GM12878 (cell line): ENCODE data around the gene WSCD2. TPM values are rescaled to one million over a fixed set of nuclear protein-coding genes. Genes with fewer than 3 reads are reported as not detected.

Experiments used
- ATAC-seq: fragments of 200-7000 bp; cut with Tn5 transposase; 3 replicates; pipeline ENCODE4 v1.9.1; 2020; ENCODE audit warnings: mild to moderate bottlenecking, moderate library complexity
- BruUV-seq: library from RNA; stranded (reverse); fragments of 400-500 nt; replicated peaks from 2 replicates; lab custom pipeline; 2021; lab: Mats Ljungman, UMichigan
- CTCF ChIA-PET: fragments of 300-600 bp; sonication (Branson Sonifier 250); formaldehyde crosslinking; extraction: SDS; loops from one replicate; lab custom pipeline; 2021; ENCODE audit warnings: inconsistent platforms; lab: Yijun Ruan, JAX
- POLR2A ChIA-PET: fragments of 350-600 bp; formaldehyde crosslinking; extraction: SDS; loops from one replicate; lab custom pipeline; 2021; ENCODE audit warnings: inconsistent platforms; lab: Charles Lee
- RAD21 ChIA-PET: fragments of 300-600 bp; sonication (Branson Sonifier 250); formaldehyde crosslinking; loops from one replicate; lab custom pipeline; 2023; ENCODE audit warnings: antibody characterized with exemption; ENCODE audit not compliant: unreplicated experiment; lab: Charles Lee
- SMC1A ChIA-PET: fragments of 300-600 bp; sonication (Branson Sonifier 250); formaldehyde crosslinking; loops from one replicate; lab custom pipeline; 2023; ENCODE audit not compliant: unreplicated experiment, uncharacterized antibody; lab: Charles Lee
- DNase-seq: peaks from one replicate; pipeline ENCODE4 v3.0.0-alpha.2; 2011; ENCODE audit warnings: low read depth, low spot score
- FAIRE-seq: peaks from 3 replicates; lab custom pipeline; 2011; peaks lifted over from hg19 to GRCh38; lab: Jason Lieb, UNC
- H2AFZ ChIP-seq: 2 replicates; pipeline ENCODE4 v1.6.0; 2011; ENCODE audit warnings: low read depth, low read length, control low read depth; ENCODE audit not compliant: control insufficient read depth
- H3K27ac ChIP-seq: 2 replicates; pipeline ENCODE4 v1.5.1; 2011; ENCODE audit warnings: control low read depth; ENCODE audit not compliant: control insufficient read depth, insufficient read depth
- H3K27me3 ChIP-seq, 2 experiments: replicated peaks in 1 of 2; 2 replicates each; pipeline versions ENCODE4 v1.6.0 to v1.6.1; 2011; ENCODE audit warnings: low read length in 1 of 2; ENCODE audit not compliant: control insufficient read depth in 2 of 2, insufficient read depth in 2 of 2
- H3K36me3 ChIP-seq, 2 experiments: 2 replicates each; pipeline ENCODE4 v1.5.1; 2011; ENCODE audit warnings: low read length in 1 of 2; ENCODE audit not compliant: control insufficient read depth in 2 of 2, insufficient read depth in 2 of 2
- H3K4me1 ChIP-seq: 2 replicates; pipeline ENCODE4 v1.6.1; 2011; ENCODE audit warnings: mild to moderate bottlenecking, low read length, moderate library complexity, mixed read lengths; ENCODE audit not compliant: control insufficient read depth, insufficient read depth
- H3K4me2 ChIP-seq: 2 replicates; pipeline ENCODE4 v1.6.0; 2011; ENCODE audit warnings: control low read depth; ENCODE audit not compliant: control insufficient read depth, insufficient read depth
- H3K4me3 ChIP-seq: fragments of 200-600 bp; sonication (generic); 2 replicates; pipeline ENCODE4 v1.5.1; 2016
- H3K79me2 ChIP-seq: 2 replicates; pipeline ENCODE4 v1.6.0; 2011; ENCODE audit warnings: low read length; ENCODE audit not compliant: control insufficient read depth, insufficient read depth
- H3K9ac ChIP-seq: 2 replicates; pipeline ENCODE4 v1.8.0; 2011; ENCODE audit warnings: low read length, control low read depth, mixed read lengths; ENCODE audit not compliant: control insufficient read depth, insufficient read depth
- H3K9me3 ChIP-seq: replicated peaks from 3 replicates; pipeline ENCODE4 v1.5.1; 2011; ENCODE audit warnings: mild to moderate bottlenecking, low read length; ENCODE audit not compliant: control insufficient read depth, insufficient read depth
- H4K20me1 ChIP-seq: 2 replicates; pipeline ENCODE4 v1.6.0; 2011; ENCODE audit not compliant: control insufficient read depth, insufficient read depth
- CBFB ChIP-seq: IDR thresholded peaks from 2 replicates; pipeline ENCODE4 v1.6.1; 2016; ENCODE audit warnings: antibody characterized with exemption, low read depth
- CBX3 ChIP-seq: fragments of 200-600 bp; sonication (generic); IDR thresholded peaks from 2 replicates; pipeline ENCODE4 v1.6.1; 2016; ENCODE audit warnings: low read depth, borderline replicate concordance
- CHD1 ChIP-seq: IDR thresholded peaks from 2 replicates; pipeline ENCODE4 v1.6.1; 2012; ENCODE audit warnings: low read depth, low read length, improper control_type of control experiment
- CUX1 ChIP-seq: IDR thresholded peaks from 2 replicates; pipeline ENCODE4 v1.6.1; 2012; ENCODE audit warnings: improper control_type of control experiment, low read depth, low read length; ENCODE audit not compliant: insufficient replicate concordance
- MTA2 ChIP-seq: fragments of 450-650 bp; IDR thresholded peaks from 2 replicates; pipeline ENCODE4 v1.6.1; 2016; ENCODE audit warnings: low read depth, mild to moderate bottlenecking, moderate library complexity
- NFYB ChIP-seq: IDR thresholded peaks from 2 replicates; pipeline ENCODE4 v1.6.1; 2011; ENCODE audit warnings: low read depth, mild to moderate bottlenecking, low read length, improper control_type of control experiment, moderate library complexity; ENCODE audit not compliant: insufficient read depth
- SUPT20H ChIP-seq: IDR thresholded peaks from 2 replicates; pipeline ENCODE4 v1.6.1; 2011; ENCODE audit warnings: low read depth, mild to moderate bottlenecking, low read length, moderate library complexity, borderline replicate concordance; ENCODE audit not compliant: control insufficient read depth
- TCF7 ChIP-seq: IDR thresholded peaks from 2 replicates; pipeline ENCODE4 v1.6.1; 2014; ENCODE audit warnings: antibody characterized with exemption, borderline replicate concordance
- WGBS: methylation state at CpG from one replicate; pipeline ENCODE4 v1.1.6; 2016; ENCODE audit warnings: low lambda C conversion rate; ENCODE audit not compliant: insufficient replicate concordance, insufficient coverage; ENCODE audit errors: missing lambda C conversion rate; 5-methylcytosine and 5-hydroxymethylcytosine counted together
- in situ Hi-C: fragments of 300-500 bp; cut with MboI; formaldehyde crosslinking; loops from 9 replicates; pipeline ENCODE4 v1.14.3; 2018; ENCODE audit warnings: mixed read lengths
- intact Hi-C: fragments of 100-400 bp; cut with micrococcal nuclease; formaldehyde crosslinking; loops from one replicate; pipeline ENCODE4 v1.14.2; 2022; ENCODE audit not compliant: unreplicated experiment
- polyA plus RNA-seq, 11 experiments: library from polyadenylated mRNA; depleted of rRNA in 4 of 11; unstranded in 6 of 11; stranded (reverse) in 5 of 11; fragments of >200 nt; fragmentation: Nextera tagmentation in 4 of 11; fragmentation: Illumina TruSeq in 1 of 11; extraction: Ambion mirVana in 4 of 11; extraction: Trizol in 1 of 11; gene quantifications; 1 replicate in 1 of 11; 2 replicates in 10 of 11; pipeline versions ENCODE4 v1.2.1 to v1.2.3, GENCODE V29; 2011 to 2016; ENCODE audit warnings: inconsistent platforms in 2 of 11, missing spikeins in 2 of 11, low read depth in 1 of 11
- total RNA-seq, 4 experiments: library from RNA; depleted of rRNA in 3 of 4; stranded (reverse); fragments of >200 nt in 3 of 4; fragmentation: Illumina TruSeq in 1 of 4; extraction: Trizol in 1 of 4; gene quantifications; 2 replicates each; pipeline versions ENCODE4 v1.2.1 to v1.2.3, GENCODE V29; 2013 to 2021
- TF ChIP-seq, protein P1 (sequence below): fragments of 150-350 bp; IDR thresholded peaks from 2 replicates; pipeline ENCODE4 v1.6.1; 2014; ENCODE audit warnings: mild to moderate bottlenecking, low read depth, low read length
- TF ChIP-seq, protein P2 (sequence below): fragments of 450-650 bp; IDR thresholded peaks from 2 replicates; pipeline ENCODE4 v1.6.1; 2018; ENCODE audit warnings: borderline replicate concordance, mild to moderate bottlenecking; ENCODE audit not compliant: partially characterized antibody
- TF ChIP-seq, protein P3 (sequence below): fragments of 450-650 bp; IDR thresholded peaks from 2 replicates; pipeline ENCODE4 v1.6.1; 2016; ENCODE audit warnings: mild to moderate bottlenecking

The WSCD2 gene
- total and polyA plus RNA-seq, 10 of the 15 experiments (the other 5 are each of a cell fraction or from before 2014, with no cell fraction given), result 0.41 TPM; not detected in 9

GRCh38 chr12:108135627-108136026 is 6.5 kb downstream of the WSCD2 start:
- ATAC-seq, result no peak
- H4K20me1 ChIP-seq, result no peaks in the 10 kb centered on the region; the same call in 1 of the 2 replicates
- H3K4me3 ChIP-seq, result no peak overlapping the region
- H3K4me2 ChIP-seq, result no peak overlapping the region
- RAD21 ChIA-PET, result no interaction called here
- FAIRE-seq, result no peak
- DNase-seq, result no peak
- H3K27me3 ChIP-seq, result peaks cover 0 to 5% of the 10 kb centered on the region in 2 experiments; a peak in 2 of 4 replicates
- in situ Hi-C loops, result no loop called here
- no TSS peak for BruUV-seq
- H3K79me2 ChIP-seq, result no peaks in the 10 kb centered on the region
- no peaks in the 10 kb centered on the region for H3K4me1 ChIP-seq
- H2AFZ ChIP-seq, result no peak overlapping the region
- H3K9ac ChIP-seq, result no peak overlapping the region
- POLR2A ChIA-PET, result no interaction called here
- H3K27ac ChIP-seq, result no peak overlapping the region
- intact Hi-C loops, result no loop called here
- SMC1A ChIA-PET, result no interaction called here
- no peaks in the 10 kb centered on the region for H3K9me3 ChIP-seq
- CTCF ChIA-PET, result no interaction called here
- no peaks in the 10 kb centered on the region for H3K36me3 ChIP-seq
- 5% methylated on average over 1 of the region's 1 CpG for WGBS
- TF ChIP-seq MTA2 (no peak), TCF7 (no peak), CBFB (no peak), NFYB (no peak), CBX3 (no peak), CUX1 (no peak), SUPT20H (no peak), CHD1 (no peak)
- TF ChIP-seq, protein P1, sequence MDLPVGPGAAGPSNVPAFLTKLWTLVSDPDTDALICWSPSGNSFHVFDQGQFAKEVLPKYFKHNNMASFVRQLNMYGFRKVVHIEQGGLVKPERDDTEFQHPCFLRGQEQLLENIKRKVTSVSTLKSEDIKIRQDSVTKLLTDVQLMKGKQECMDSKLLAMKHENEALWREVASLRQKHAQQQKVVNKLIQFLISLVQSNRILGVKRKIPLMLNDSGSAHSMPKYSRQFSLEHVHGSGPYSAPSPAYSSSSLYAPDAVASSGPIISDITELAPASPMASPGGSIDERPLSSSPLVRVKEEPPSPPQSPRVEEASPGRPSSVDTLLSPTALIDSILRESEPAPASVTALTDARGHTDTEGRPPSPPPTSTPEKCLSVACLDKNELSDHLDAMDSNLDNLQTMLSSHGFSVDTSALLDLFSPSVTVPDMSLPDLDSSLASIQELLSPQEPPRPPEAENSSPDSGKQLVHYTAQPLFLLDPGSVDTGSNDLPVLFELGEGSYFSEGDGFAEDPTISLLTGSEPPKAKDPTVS, result no peak
- TF ChIP-seq, protein P2, sequence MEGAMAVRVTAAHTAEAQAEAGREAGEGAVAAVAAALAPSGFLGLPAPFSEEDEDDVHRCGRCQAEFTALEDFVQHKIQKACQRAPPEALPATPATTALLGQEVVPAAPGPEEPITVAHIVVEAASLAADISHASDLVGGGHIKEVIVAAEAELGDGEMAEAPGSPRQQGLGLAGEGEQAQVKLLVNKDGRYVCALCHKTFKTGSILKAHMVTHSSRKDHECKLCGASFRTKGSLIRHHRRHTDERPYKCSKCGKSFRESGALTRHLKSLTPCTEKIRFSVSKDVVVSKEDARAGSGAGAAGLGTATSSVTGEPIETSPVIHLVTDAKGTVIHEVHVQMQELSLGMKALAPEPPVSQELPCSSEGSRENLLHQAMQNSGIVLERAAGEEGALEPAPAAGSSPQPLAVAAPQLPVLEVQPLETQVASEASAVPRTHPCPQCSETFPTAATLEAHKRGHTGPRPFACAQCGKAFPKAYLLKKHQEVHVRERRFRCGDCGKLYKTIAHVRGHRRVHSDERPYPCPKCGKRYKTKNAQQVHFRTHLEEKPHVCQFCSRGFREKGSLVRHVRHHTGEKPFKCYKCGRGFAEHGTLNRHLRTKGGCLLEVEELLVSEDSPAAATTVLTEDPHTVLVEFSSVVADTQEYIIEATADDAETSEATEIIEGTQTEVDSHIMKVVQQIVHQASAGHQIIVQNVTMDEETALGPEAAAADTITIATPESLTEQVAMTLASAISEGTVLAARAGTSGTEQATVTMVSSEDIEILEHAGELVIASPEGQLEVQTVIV, result no peak
- TF ChIP-seq, protein P3, sequence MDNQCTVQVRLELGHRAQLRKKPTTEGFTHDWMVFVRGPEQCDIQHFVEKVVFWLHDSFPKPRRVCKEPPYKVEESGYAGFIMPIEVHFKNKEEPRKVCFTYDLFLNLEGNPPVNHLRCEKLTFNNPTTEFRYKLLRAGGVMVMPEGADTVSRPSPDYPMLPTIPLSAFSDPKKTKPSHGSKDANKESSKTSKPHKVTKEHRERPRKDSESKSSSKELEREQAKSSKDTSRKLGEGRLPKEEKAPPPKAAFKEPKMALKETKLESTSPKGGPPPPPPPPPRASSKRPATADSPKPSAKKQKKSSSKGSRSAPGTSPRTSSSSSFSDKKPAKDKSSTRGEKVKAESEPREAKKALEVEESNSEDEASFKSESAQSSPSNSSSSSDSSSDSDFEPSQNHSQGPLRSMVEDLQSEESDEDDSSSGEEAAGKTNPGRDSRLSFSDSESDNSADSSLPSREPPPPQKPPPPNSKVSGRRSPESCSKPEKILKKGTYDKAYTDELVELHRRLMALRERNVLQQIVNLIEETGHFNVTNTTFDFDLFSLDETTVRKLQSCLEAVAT, result no peak
